HG03460 (cell line): ENCODE results near the gene IP6K1.
"Not testable (repeated sequence)": the region's sequence is repeated elsewhere in the genome, so short reads cannot be mapped to it uniquely, and the experiment has no call there.

Source experiments
- ATAC-seq: cut with Tn5 transposase; IDR thresholded peaks from one replicate; pipeline ENCODE4 v1.9.1; 2021; ENCODE audit not compliant: unreplicated experiment

Gene IP6K1

GRCh38 chr3:49769286-49769915 is 16.9 kb downstream of the IP6K1 start:
- ATAC-seq = no peak

GRCh38 chr3:49763981-49764380 is 22.4 kb downstream of the IP6K1 start:
- ATAC-seq = no peak

DNA sequence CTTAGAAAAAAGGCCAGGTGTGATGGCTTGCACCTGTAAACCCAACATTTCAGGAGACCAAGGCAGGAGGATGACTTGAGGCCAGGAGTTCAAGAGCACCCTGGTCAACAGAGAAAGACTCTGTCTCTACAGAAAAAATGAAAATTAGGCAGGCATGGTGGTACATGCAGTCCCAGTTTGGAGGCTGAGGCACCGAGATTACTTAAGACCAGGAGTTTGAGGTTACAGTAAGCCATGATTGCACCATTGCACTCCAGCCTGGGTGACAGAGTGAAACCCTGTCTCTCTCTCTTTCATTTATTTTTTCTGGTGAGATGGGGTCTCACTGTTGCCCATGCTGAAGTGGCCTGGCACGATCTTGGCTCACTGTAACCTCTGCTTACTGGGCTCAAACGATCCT is 24.7 kb downstream of the IP6K1 start:
- no peak for ATAC-seq

- ATAC-seq = no peak
Observed at GRCh38 chr3:49759226-49759625, 27.1 kb downstream of the IP6K1 start.

DNA sequence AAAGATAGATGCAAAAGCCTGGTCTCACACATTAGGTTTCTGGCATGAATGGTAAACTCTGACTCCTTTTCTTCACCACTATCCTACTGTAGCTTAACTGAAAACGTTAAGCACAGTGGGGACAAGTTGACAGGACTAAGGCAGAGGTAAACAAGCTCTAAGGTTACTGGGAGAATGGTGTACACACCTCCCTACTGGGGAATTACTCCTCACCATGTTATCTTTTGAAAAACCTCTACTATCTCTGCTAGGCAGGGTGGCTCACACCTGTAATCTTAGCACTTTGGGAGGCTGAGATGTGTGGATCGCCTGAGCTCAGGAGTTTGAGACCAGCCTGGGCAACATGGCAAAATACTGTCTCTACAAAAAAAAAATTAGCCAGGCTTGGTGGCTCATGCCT is 29.1 kb downstream of the IP6K1 start:
- no peak for ATAC-seq

DNA sequence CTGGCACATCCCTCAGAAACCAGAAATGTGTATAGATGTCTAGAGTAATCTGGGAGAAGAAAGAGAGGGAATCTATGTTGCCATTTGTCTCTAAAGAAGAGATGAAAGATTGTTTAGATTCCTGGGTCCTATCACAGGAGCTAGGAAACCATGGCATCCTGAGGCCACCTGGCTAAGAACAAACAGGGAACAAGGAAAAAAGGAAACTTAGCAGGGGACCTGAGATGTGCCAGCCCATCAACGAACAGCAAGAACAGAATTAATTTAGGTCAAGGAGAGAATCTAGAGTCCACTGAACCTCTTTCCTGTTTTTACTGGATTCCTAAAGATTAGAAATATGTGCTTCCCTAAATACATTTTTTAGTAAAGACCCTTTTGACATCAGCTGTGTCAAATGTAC is 30.3 kb downstream of the IP6K1 start:
- no peak for ATAC-seq

GRCh38 chr3:49754536-49754935 is 31.8 kb downstream of the IP6K1 start:
- ATAC-seq = no peak

- ATAC-seq = no peak
Observed at GRCh38 chr3:49751501-49751900, 34.8 kb downstream of the IP6K1 start.

GRCh38 chr3:49750056-49750455 is 36.3 kb downstream of the IP6K1 start:
- no peak for ATAC-seq

DNA sequence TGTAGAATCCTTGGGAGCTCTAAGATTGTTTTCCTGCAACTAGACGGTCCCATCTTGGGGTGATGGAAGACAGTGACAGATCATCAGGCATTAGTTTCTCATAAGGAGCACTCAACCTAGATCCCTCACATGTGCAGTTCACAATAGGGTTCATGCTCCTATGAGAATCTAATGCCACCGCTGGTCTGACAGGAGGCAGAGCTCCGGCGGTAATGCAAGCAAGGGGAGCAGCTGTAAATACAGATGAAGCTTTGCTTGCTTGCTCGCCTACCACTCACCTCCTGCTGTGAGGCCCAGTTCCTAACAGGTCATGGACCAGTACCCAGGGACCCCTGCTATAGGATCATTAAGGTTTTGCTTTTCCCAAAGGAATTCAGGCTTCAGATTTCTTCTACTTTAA is 37.5 kb downstream of the IP6K1 start:
- not testable (repeated sequence) for ATAC-seq

GRCh38 chr3:49747792-49748480 is 38.4 kb downstream of the IP6K1 start:
- ATAC-seq = no peak

GRCh38 chr3:49745986-49746385 is 40.4 kb downstream of the IP6K1 start:
- ATAC-seq = no peak

GRCh38 chr3:49740427-49740826 is 45.9 kb downstream of the IP6K1 start:
- no peak for ATAC-seq

- ATAC-seq = no peak
Observed at GRCh38 chr3:49738067-49738713, 48.2 kb downstream of the IP6K1 start.

DNA sequence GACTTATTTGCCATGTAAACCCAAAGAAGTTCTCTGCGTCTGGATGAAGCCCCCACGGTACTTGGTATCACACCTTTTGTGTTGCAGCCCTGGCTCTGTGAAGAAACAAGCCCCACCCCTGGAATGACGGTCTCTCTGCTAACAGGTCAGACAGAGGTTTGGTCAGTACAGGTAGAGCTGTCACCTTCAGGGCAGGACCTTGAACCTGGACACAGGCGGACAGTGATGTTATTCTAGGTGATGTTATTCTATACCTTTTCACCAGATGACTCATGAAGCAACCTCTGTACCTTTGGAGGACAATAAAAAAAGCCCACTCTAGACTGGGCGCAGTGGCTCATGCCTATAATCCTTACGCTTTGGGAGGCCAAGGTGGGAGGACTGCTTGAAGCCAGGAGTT is 51.6 kb downstream of the IP6K1 start:
- ATAC-seq = no peak

GRCh38 chr3:49733551-49733950 is 52.8 kb downstream of the IP6K1 start:
- ATAC-seq = no peak

DNA sequence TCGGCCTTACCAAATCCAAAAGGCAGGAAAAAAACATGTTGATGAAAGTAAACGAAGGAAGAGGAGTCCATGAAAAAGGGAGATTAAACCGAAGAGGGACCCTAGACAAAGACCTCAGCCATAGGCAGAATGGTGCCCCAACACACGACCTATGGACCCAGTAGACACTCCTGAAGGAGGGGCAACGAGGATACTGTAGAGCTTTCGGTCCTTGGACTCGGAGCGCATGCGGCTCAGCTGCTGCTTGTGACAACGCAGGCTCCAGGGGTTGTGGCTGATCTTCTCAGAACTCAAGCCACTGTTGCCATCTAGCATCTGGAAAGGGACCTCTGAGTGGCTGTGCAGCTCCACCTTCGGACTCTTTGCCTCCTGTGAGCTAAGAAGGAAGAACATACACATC is 53.7 kb downstream of the IP6K1 start:
- ATAC-seq = no peak

- ATAC-seq = no peak
Observed at GRCh38 chr3:49729966-49730609, 56.3 kb downstream of the IP6K1 start.

- no peak for ATAC-seq
Observed at GRCh38 chr3:49727924-49728361, 58.4 kb downstream of the IP6K1 start.

GRCh38 chr3:49727154-49727923 is 59.0 kb downstream of the IP6K1 start:
- no peak for ATAC-seq
